H1 (cell line): Measurements from ENCODE around the gene MUS81. TPM values are rescaled to one million over a fixed set of nuclear protein-coding genes. Genes with fewer than 3 reads are reported as not detected.

Source experiments
- BCL11A ChIP-seq, 2 experiments: IDR thresholded peaks; one replicate each; pipeline ENCODE4 v1.6.1; 2011; ENCODE audit warnings: low read depth in 2 of 2, low read length in 2 of 2, mild to moderate bottlenecking in 2 of 2
- EZH2 ChIP-seq: fragments of 200-600 bp; sonication (generic); IDR thresholded peaks from 2 replicates; pipeline ENCODE4 v1.7.1; 2012; ENCODE audit warnings: low read depth, mild to moderate bottlenecking, moderate library complexity, low read length, inconsistent platforms; ENCODE audit not compliant: severe bottlenecking
- JUND ChIP-seq: IDR thresholded peaks from 2 replicates; pipeline ENCODE4 v1.6.1; 2011; ENCODE audit warnings: mild to moderate bottlenecking, improper control_type of control experiment, low read length
- MAX ChIP-seq: IDR thresholded peaks from 2 replicates; pipeline ENCODE4 v1.6.1; 2012; ENCODE audit warnings: inconsistent platforms
- POLR2A ChIP-seq, 2 experiments: IDR thresholded peaks; 1 replicate in 1 of 2; 2 replicates in 1 of 2; pipeline ENCODE4 v1.6.1; 2011; ENCODE audit warnings: low read depth in 2 of 2, low read length in 2 of 2, mild to moderate bottlenecking in 2 of 2; ENCODE audit errors: control extremely low read depth in 1 of 2
- RFX5 ChIP-seq: IDR thresholded peaks from 2 replicates; pipeline ENCODE4 v1.6.1; 2011; ENCODE audit warnings: low read depth, low read length, improper control_type of control experiment, borderline replicate concordance
- RNF2 ChIP-seq: fragments of 200-900, 300-1000 bp; sonication (generic); IDR thresholded peaks from 2 replicates; pipeline ENCODE4 v1.7.1; 2016; ENCODE audit warnings: borderline replicate concordance, low read depth, mild to moderate bottlenecking, antibody characterized with exemption, low read length; ENCODE audit not compliant: poor library complexity, severe bottlenecking; ENCODE audit errors: missing control alignments
- SP2 ChIP-seq: IDR thresholded peaks from 2 replicates; pipeline ENCODE4 v1.6.1; 2012; ENCODE audit warnings: mild to moderate bottlenecking, low read length, inconsistent platforms
- polyA plus RNA-seq, 7 experiments: library from polyadenylated mRNA; depleted of rRNA in 3 of 7; stranded (reverse) in 5 of 7; unstranded in 2 of 7; fragments of >200 nt in 5 of 7; fragments of 200-250 nt in 2 of 7; gene quantifications; 1 replicate in 5 of 7; 2 replicates in 1 of 7; 4 replicates in 1 of 7; pipeline versions ENCODE4 v1.2.1 to v1.2.3, GENCODE V29; 2011 to 2013; ENCODE audit warnings: missing spikeins in 2 of 7, mixed read lengths in 2 of 7
- total RNA-seq: library from RNA; stranded (reverse); fragmentation: NEBNext Ultra II Directional; extraction: Animal tissue kit (Norgen Biotek cat#: 25700); gene quantifications from 2 replicates; pipeline ENCODE4 v1.2.1, GENCODE V29; 2021
- TF ChIP-seq, protein P1 (sequence below): IDR thresholded peaks from 2 replicates; pipeline ENCODE4 v1.6.1; 2012; ENCODE audit warnings: low read length, inconsistent platforms

The MUS81 gene
- total and polyA plus RNA-seq, 2 of the 8 experiments (the other 6 are each of a cell fraction or from before 2014, with no cell fraction given): 30.2 to 31.5 TPM

DNA sequence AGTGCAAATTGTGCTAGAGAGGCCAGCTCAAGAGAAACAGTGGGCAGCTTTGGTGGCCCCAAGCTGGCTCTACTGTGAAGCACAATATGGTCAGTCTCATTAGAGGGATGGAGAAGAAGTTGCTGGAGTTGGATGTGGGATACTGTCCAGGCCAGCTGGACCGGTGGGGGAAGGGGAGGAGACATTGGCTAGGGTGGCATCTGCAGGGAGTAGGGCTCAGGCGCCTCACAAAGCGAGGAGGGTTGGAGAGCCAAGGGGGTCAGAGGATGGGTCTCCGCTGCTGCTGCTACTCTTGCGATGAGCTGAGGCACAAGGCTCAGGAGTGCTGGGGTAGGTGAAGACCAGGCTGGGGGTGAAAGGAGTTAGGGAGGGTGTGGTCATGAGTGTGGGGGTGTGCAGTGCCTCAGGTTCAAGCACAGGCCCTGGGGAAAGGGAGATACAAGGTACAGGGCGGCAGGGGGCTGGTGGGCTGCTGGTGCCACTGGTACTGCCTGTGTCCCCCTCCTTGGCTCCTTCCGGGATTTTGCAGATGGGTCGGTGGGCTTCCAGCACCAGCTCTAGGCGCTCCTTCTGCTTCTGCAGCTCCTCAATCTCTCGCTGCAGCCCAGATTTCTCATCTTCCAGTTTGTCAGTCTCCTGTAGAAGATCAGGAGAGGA, 32.6 kb downstream of the MUS81 start (continued):
- TF ChIP-seq EZH2 (no peak), BCL11A (IDR thresholded peaks at IDR 0.05; ENCODE audit: low read depth in 2 of 2, low read length in 2 of 2) (no peak), JUND (no peak), RNF2 (no peak), RFX5 (no peak), MAX (no peak), POLR2A (IDR thresholded peaks at IDR 0.05; ENCODE audit: control extremely low read depth in 1 of 2, low read depth in 2 of 2, low read length in 2 of 2) (no peak), SP2 (no peak)
- TF ChIP-seq, protein P1, sequence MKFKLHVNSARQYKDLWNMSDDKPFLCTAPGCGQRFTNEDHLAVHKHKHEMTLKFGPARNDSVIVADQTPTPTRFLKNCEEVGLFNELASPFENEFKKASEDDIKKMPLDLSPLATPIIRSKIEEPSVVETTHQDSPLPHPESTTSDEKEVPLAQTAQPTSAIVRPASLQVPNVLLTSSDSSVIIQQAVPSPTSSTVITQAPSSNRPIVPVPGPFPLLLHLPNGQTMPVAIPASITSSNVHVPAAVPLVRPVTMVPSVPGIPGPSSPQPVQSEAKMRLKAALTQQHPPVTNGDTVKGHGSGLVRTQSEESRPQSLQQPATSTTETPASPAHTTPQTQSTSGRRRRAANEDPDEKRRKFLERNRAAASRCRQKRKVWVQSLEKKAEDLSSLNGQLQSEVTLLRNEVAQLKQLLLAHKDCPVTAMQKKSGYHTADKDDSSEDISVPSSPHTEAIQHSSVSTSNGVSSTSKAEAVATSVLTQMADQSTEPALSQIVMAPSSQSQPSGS: no peak
